ENCODE data around the gene GAS6. TPM values are rescaled to one million over a fixed set of nuclear protein-coding genes. Genes with fewer than 3 reads are reported as not detected.

The GAS6 gene
- total and polyA plus RNA-seq, 2 donors (not counting 1 experiment from before 2014, with no cell fraction given) = 0.25 to 0.78 TPM

- CTCF ChIA-PET = no interaction called here
- Histone ChIP-seq H3K4me1 (ENCODE audit: control insufficient read depth in 2 of 2, insufficient read depth in 2 of 2, low read length in 2 of 2) (no peaks in the 10 kb centered on the region), H3K4me2 (replicated peaks; ENCODE audit: low read depth, low read length, poor library complexity, severe bottlenecking) (no peak overlapping the region), H3K9ac (ENCODE audit: low read length) (no peak overlapping the region), H3K27me3 (replicated peaks in 1 of 4; ENCODE audit: control extremely low read depth in 1 of 4, control insufficient read depth in 3 of 4, insufficient read depth in 4 of 4, low read length in 3 of 4) (peaks cover 0 to 9% (median 3%) of the 10 kb centered on the region in 4 experiments), H3K27ac (ENCODE audit: low read length in 2 of 2) (no peak overlapping the region), H3K4me3 (ENCODE audit: control extremely low read depth in 1 of 5, extremely low read depth in 1 of 5, insufficient read depth in 1 of 5, low read depth in 2 of 5, low read length in 4 of 5) (no peak overlapping the region), H4K20me1 (ENCODE audit: control insufficient read depth, insufficient read depth, low read length, poor library complexity, severe bottlenecking) (no peaks in the 10 kb centered on the region), H3K36me3 (replicated peaks in 1 of 2; ENCODE audit: control extremely low read depth in 1 of 2, control insufficient read depth in 1 of 2, extremely low read depth in 1 of 2, insufficient read depth in 2 of 2, low read length in 1 of 2) (no peaks in the 10 kb centered on the region), H2AFZ (ENCODE audit: insufficient read depth, low read depth, low read length, poor library complexity, severe bottlenecking) (no peak overlapping the region), H3K79me2 (ENCODE audit: control insufficient read depth, insufficient read depth, low read length) (no peaks in the 10 kb centered on the region), H3K9me3 (ENCODE audit: control extremely low read depth in 1 of 3, control insufficient read depth in 2 of 3, insufficient read depth in 1 of 3, low read length in 2 of 3) (peaks cover 0 to 47% (median 0%) of the 10 kb centered on the region in 3 donors)
- intact Hi-C loops (cut with micrococcal nuclease) = no loop called here
- H3K27me3 Mint-ChIP-seq = no peaks in the 10 kb centered on the region
- no peak for ATAC-seq (ENCODE audit: low read depth)
- TF ChIP-seq EZH2 (IDR thresholded peaks at IDR 0.05; ENCODE audit: borderline replicate concordance, insufficient read depth, low read depth, low read length, poor library complexity, severe bottlenecking) = no peak
- TF ChIP-seq CTCF (IDR thresholded peaks at IDR 0.05) = no peak
- peaks cover 5% of the 10 kb centered on the region for H3K4me1 Mint-ChIP-seq
- H3K9me3 Mint-ChIP-seq (ENCODE audit: insufficient read depth) = no peaks in the 10 kb centered on the region
- no peak overlapping the region for H3K4me3 Mint-ChIP-seq
- no peak for DNase-seq
- 40% methylated on average over 26 of the region's 26 CpGs for WGBS (ENCODE audit: insufficient coverage)
- no peak overlapping the region for H3K27ac Mint-ChIP-seq
- POLR2A ChIA-PET = no interaction called here
Observed at GRCh38 chr13:113843864-113844556, 19.9 kb downstream of the GAS6 start.

- no peak overlapping the region for H3K27ac ChIP-seq (ENCODE audit: low read length in 2 of 2)
- DNase-seq (no peak), ATAC-seq (ENCODE audit: low read depth) (no peak)
- H3K4me1 Mint-ChIP-seq = peaks cover 5% of the 10 kb centered on the region
- H3K4me1 ChIP-seq (ENCODE audit: control insufficient read depth in 2 of 2, insufficient read depth in 2 of 2, low read length in 2 of 2) = no peaks in the 10 kb centered on the region
- 98% methylated on average over 26 of the region's 30 CpGs for WGBS (ENCODE audit: insufficient coverage)
- H3K9ac ChIP-seq (ENCODE audit: low read length) = no peak overlapping the region
- H2AFZ ChIP-seq (ENCODE audit: insufficient read depth, low read depth, low read length, poor library complexity, severe bottlenecking) = no peak overlapping the region
- no peak overlapping the region for H3K4me3 Mint-ChIP-seq
- ChIA-PET POLR2A (no interaction called here), CTCF (no interaction called here)
- no peak overlapping the region for H3K4me3 ChIP-seq (ENCODE audit: control extremely low read depth in 1 of 5, extremely low read depth in 1 of 5, insufficient read depth in 1 of 5, low read depth in 2 of 5, low read length in 4 of 5)
- no peak overlapping the region for H3K27ac Mint-ChIP-seq
- intact Hi-C loops (cut with micrococcal nuclease) = no loop called here
- no peak overlapping the region for H3K4me2 ChIP-seq (replicated peaks; ENCODE audit: low read depth, low read length, poor library complexity, severe bottlenecking)
- H3K79me2 ChIP-seq (ENCODE audit: control insufficient read depth, insufficient read depth, low read length) = no peaks in the 10 kb centered on the region
- no peak for TF ChIP-seq EZH2 (IDR thresholded peaks at IDR 0.05; ENCODE audit: borderline replicate concordance, insufficient read depth, low read depth, low read length, poor library complexity, severe bottlenecking)
- TF ChIP-seq CTCF (IDR thresholded peaks at IDR 0.05) = no peak
- H3K27me3 Mint-ChIP-seq = no peaks in the 10 kb centered on the region
- no peaks in the 10 kb centered on the region for H3K36me3 ChIP-seq (replicated peaks in 1 of 2; ENCODE audit: control extremely low read depth in 1 of 2, control insufficient read depth in 1 of 2, extremely low read depth in 1 of 2, insufficient read depth in 2 of 2, low read length in 1 of 2)
- H4K20me1 ChIP-seq (ENCODE audit: control insufficient read depth, insufficient read depth, low read length, poor library complexity, severe bottlenecking) = no peaks in the 10 kb centered on the region
- H3K27me3 ChIP-seq (replicated peaks in 1 of 4; ENCODE audit: control extremely low read depth in 1 of 4, control insufficient read depth in 3 of 4, insufficient read depth in 4 of 4, low read length in 3 of 4) = peaks cover 0 to 9% (median 3%) of the 10 kb centered on the region in 4 experiments
- peaks cover 0 to 43% (median 0%) of the 10 kb centered on the region in 3 donors for H3K9me3 ChIP-seq (ENCODE audit: control extremely low read depth in 1 of 3, control insufficient read depth in 2 of 3, insufficient read depth in 1 of 3, low read length in 2 of 3)
- H3K9me3 Mint-ChIP-seq (ENCODE audit: insufficient read depth) = no peaks in the 10 kb centered on the region
Observed at GRCh38 chr13:113843063-113843654, 20.7 kb downstream of the GAS6 start.
